HG03135 (cell line): ENCODE results near the gene PTPN11.
A peak's percentile ranks its signal among the peaks of the same experiment; 100 is the strongest.
"Not testable (repeated sequence)": the region's sequence is repeated elsewhere in the genome, so short reads cannot be mapped to it uniquely, and the experiment has no call there.

Experiments
- ATAC-seq: cut with Tn5 transposase; IDR thresholded peaks from one replicate; pipeline ENCODE4 v1.9.1; 2021; ENCODE audit warnings: mild to moderate bottlenecking, moderate library complexity; ENCODE audit not compliant: unreplicated experiment

PTPN11 gene

DNA sequence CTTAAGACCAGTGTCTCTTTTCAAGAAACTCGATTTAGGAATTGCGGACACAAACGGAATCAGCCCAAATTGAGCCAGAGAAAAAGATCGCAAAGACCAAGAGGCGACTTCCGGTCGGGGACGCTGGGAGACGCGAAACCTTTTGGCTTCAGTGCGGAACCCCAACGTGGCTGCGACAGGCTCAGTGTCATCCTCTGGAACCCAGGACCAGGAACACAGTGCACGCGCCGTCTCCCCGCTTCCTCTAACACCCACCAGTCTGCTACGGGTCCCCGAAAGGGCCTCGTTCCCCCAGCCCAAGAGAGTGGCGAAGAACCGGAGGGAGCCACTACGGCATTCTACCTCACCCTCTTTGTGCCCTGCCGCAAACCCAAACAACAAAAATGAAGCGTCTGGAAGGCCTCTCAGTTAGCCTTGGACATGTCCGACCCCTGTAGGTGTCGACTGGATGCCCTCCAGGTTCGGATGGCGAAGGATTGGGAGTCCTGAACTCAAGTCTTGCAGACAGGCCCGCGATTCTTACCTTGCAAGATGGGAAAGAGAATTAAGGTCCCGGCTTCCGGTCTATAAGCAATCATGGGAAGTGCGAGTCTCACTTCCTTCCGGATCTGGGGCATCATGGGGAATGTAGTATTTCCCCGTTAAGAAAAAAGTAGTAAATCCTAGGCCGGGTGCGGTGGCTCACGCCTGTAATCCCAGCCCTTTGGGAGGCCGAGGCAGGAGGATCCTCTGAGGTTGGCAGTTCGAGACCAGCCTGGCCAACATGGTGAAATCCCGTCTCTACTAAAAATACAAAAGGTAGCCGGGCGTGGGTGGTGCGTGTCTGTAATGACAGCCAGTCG, 9.5 kb upstream of the PTPN11 start, which contains the start of gene RPL6:
RPL6 (minus strand) TSS at position 542 of the 842 bp plus-strand sequence. CDS start 949 bp downstream, outside the sequence.
- ATAC-seq, result peak; percentile 83

DNA sequence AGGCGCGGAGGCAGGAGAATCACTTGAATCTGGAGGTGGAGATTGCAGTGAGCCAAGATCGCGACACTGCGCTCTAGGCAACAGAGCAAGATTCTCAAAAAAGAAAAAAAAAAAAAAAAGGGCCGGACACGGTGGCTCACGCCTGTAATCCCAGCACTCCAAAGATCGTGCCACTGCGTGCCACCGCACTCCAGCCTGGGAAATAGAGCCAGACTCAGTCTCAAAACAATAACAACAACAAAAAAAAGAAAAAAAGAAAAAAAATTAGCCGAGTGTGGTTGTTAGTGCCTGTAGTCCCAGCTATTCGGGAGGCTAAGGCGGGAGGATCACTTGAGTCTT, 8.9 kb upstream of the PTPN11 start:
- no peak for ATAC-seq

DNA sequence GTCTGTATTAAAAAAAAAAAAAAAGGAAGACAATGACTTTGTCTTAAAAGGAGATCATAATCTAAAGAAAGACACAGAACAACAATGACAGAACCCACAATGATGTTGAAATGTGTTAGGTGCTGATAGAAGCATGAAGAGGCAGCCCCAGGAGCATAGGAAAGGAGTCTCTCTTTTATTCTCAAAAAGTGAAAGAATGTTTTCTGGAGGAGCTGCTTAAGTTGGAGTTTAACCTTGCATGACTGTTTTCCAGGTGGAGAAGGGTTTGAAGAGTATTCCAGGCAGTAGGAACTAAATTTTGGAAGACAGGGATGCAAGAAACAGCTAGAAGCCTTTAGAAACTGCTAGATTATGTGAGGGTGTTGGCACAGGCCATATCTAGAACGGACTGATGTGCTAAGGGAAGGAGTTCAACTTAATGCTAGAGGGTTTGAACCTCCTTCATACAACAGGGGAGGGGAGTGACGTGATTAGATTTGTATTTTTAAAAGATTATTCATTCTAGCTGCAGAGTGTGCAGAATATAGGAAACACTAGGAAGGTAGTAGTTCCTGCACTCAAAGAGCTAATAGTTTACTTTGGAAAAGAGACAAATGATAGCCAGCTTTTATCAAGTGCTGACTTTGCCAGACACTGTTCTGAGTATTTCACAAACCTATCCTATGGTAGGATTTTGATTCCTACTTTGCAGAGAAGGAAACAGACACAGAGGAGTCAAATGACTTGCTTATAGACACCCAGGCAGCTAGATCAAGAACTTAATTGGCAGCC, 4.7 kb upstream of the PTPN11 start:
- no peak for ATAC-seq

DNA sequence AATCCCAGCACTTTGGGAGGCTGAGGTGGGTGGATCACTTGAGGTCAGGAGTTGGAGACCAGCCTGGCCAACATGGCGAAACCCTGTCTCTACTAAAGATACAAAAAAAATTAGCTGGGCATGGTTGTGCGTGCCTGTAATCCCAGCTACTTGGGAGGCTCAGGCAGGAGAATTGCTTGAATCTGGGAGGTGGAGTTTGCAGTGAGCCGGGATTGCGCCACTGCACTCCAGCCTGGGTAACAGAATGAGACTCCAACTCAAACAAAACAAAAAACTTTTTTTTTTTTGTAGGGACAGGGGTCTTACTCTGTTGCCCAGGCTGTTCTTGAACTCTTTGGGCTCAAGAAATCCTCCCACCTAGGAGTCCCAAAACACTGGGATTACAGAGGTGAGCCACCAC, 3.3 kb upstream of the PTPN11 start:
- ATAC-seq, result not testable (repeated sequence)

DNA sequence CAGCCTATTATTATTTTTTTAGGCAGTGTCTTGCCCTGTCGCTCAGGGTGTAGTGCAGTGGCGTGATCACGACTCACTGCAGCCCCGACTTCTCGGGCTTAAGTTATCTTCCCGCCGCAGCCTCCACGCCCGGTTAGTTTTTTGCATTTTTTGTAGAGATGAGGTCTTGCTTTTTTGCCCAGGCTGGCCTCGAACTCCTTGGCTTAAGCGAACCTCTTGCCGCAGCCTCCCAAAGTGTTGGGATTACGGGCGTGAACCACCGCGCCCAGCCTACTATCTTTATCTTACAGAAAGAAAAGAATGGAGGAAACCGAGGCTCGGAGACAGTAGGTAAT, 507 bp upstream of the PTPN11 start:
- peak; percentile 1 for ATAC-seq

DNA sequence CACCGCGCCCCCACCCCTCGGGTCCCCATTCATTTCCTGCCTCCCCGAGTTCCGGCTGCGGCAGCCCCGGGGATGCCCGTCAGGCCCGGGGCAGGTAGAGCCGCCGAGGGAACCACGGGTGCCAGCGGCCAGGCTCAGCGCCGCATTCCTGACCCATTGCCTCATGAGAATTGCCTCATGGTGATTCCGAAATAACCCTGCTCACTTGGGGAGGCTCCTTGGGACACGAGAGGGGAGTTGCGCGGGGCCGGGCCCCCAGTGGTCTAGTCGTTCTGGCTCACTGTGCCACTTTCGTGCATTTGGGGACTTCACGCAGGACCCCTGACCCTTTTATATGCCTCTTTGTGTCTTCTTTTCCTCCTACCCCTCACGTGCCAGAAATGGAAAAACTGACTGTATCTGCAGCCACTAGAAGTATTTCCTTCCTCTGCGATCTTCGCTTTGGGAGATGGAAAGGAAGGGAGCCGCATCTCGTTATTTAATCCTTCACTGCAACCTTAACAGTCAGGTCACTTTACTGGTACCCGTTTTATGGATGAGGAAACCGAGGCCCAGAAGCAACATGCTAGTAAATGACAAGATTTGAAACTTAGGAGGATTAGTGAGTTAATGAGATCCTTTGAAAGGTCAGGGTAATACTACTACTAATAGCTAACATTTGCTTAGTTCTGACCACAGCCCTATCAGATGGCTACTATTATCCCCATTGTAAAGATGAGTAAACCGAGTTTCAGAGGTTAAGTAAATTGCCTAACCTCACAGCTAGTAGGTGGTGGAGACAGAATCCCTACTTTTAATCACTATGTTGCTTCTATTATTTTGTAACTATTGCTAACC, 768 bp downstream of the PTPN11 start:
- ATAC-seq, result no peak

DNA sequence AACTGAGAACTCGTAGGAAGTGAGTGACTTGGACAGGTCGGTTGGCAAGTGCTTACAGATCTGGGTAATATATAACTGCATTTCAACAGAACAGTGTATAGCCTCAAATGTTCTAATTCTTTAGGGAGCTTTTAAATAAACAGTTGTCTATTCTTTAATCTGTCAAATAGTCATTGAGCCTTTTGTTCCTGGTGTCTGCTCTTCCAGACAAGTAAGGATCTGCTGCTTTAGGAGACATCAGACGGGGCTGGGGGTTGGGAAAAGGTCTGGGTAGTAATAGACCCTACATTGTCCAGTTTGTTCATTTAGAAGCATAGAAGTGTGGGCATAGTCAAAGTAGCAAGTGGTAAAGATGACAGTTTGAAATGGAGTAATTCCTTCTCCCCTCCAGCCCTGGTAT, 2.0 kb downstream of the PTPN11 start:
- ATAC-seq, result no peak

DNA sequence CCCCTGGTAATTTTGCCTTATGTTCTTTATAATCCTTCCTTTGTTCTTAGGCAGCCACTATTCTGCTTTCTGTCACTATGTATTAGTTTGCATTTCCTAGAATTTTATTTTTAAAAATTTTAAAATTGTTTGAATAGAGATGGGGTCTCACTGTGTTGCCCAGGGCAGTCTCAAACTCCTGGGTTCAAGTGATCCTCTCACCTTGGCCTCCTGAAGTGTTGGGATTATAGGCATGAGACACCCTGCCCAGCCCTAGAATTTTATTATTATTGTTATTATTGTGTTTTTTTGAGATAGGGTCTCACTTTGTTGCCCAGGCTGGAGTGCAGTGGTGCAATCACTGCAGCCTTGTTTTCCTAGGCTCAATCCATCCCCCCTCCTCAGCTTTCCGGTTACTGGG, 2.6 kb downstream of the PTPN11 start:
- ATAC-seq, result no peak

DNA sequence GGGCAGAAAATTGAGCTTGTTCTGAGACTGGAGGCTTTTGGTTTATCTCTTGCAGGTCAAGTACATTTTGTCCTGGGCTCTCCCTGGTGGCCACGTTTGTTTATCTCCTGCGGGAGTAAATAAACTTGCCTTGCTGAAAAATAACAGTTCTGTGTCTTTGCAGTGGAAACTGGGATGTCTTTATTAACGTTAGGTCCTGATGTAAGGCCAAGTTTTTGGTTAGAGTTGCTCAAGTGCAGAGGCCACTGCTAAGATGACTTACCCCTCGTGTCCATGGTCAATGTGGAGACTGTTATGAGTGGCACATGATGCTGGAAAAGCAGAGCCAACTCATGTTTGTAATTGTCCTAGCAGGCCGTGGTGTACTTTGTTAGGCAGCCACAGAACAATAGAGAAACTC, 3.8 kb downstream of the PTPN11 start:
- ATAC-seq, result no peak

DNA sequence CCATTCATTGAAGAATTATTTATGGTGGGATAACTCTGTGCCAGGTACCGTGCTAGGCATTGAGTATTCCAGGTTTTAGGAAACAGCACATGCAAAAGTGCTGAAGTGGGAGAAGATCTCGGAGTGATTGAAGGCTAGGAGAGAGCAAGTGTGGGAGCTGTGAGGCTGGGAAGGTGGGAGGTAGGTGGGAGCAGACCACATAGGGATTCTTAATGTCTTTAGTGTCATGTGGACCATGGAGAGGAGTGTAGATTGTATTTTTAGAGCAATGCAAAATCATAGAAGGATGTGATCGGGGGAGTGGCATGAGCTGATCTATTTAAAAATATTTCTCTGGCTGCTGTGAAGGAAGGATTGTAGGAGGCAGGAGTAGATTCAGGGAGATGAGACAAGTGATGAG, 5.4 kb downstream of the PTPN11 start:
- ATAC-seq, result no peak

DNA sequence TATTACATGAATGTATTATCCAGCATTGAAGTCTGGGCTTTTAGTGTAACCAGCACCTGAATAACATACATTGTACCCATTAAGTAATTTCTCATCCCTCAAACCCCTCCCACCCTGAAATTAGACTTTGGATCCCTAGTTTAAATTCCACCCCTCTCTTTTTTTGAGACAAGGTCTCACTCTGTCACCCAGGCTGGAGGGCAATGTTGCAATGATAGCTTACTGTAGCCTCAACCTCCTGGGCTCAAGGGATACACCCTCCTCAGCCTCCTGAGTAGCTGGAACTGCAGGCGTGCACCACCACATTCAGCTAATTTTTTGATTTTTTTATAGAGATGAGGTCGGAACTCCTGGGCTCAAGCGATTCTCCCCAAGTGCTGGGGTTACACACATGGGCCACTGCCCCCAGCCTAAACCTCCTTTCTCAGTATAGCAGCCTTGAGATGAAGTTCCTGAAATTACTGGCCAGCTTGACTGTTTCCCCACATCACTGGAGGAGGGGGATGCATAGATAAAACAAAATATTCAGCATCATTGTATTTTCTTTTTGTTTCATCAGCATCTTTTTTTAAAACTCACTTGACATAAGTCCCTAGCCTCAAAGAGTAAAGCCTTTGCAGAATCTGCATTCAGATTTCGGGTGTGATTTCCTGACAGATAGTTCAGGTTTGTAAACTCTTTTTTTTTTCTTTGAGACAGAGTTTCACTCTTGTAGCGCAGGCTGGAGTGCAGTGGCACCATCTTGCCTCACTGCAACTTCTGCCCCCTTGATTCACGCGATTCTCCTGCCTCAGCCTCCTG, 7.0 kb downstream of the PTPN11 start:
- no peak for ATAC-seq

DNA sequence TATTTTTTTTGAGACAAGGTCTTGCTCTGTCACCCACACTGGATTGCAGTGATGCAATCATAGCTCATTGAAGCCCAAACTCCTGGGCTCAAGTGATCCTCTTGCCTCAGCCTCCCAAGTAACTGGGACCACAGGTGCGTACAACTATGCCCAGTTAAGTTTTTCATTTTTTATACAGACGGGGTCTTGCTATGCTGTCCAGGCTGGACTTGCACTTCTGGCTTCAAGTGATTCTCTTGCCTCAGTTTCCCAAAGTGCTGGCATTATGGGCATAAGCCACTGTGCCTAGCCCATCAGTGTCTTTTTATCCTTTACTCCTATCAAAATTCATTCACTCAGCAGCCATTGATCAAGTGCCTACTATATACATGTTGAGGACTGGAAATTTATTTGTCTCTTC, 9.0 kb downstream of the PTPN11 start:
- ATAC-seq, result no peak

DNA sequence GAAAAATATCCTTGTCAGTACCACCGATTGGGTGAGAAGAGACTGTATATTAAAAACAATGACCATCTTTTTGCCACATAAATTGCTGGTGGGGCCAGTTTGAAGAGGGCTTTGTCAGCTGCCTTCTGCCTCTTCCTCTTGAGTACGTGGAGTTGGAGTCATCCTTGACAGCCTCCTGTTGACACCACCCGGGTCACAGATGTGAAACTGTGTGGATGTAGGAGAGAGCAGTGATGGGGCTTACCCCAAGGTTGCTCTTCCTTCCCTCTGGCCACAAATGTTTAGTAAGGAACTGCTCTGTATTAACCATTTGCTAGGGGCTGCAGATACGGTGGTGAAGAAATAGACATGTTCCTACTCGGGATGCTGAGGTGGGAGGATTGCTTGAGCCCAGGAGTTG, 12.2 kb downstream of the PTPN11 start:
- ATAC-seq, result no peak

DNA sequence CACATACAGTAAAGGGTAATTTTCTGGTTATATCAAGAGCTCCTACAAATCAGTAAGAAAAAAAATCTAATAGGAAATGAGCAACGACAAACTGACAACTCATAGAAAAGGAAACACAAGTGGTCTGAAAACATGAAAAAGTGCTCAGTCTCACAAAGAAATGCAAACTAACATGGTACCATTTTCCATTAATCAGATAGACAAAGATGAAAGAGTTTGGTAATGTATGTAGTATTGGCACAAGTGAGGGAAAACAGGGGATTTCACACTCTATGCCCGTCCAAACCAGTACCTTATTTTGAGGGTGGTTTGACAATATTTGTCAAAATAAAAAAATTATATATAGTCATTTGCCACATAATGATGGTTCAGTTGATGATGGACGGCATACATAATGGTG, 13.2 kb downstream of the PTPN11 start:
- no peak for ATAC-seq

DNA sequence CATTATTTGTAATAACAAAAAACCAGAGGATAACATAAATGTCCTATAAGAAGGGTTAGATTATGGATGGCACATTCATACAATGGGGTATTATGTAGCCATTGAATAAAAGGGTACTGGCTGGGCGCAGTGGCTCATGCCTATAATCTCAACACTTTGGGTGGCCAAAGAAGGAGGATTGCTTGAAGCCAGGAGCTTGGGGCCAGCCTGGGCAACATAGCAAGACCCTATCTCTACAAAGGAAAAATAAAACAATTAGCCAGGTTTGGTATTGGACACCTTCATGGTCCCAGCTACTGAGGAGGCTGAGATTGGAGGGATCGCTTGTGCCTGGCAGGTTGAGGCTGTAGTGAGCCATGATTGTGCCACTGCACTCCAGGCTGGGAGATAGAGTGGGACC, 14.8 kb downstream of the PTPN11 start:
- ATAC-seq, result no peak

DNA sequence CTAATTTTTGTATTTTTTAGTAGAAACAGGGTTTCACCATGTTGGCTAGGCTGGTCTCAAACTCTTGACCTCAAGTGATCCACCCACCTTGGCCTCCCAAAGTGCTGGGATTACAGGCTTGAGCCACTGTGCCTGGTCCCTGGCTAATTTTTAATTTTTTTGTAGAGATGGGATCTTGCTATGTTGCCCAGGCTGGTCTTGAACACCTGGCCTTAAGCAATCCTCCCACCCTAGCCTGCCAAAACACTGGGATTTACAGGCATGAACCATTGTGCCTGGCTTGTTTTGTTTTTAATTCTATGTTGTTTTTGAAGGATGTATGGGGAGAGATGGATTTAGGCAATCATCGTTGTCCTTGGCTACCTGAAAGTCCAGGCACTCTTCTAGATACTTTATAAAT, 19.9 kb downstream of the PTPN11 start:
- ATAC-seq, result not testable (repeated sequence)

DNA sequence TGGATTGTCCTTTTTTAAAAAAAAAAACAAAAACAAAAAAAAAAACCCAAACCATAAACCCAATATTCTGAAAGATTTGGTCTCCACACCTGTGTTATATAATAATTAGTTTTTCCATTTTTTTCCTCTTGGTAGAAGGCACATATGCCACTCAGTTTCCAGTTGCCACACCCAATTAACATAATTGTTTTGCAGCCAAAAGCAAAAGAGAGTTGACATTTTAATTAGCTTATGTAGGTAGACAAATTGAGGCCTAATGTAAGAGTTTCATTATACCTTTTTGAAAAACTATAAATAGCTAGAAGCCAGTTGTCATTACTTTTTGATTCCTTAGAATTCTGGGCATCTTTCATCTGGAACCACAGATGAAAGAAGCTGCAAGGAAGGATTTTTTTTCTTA, 21.0 kb downstream of the PTPN11 start:
- no peak for ATAC-seq

DNA sequence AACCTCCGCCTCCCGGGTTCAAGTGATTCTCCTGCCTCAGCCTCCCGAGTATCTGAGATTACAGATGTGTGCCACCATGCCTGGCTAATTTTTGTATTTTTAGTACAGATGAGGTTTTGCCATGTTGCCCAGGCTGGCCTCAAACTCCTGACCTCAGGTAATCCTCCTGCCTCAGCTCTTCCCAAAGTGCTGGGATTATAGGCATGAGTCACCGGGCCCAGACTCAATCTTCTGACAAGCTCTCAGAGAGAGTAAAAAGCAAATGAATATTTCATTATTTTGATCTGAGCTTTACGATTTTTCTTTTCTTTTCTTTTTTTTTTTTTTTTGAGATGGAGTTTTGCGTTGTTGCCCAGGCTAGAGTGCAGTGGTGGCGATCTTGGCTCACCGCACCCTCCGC, 21.9 kb downstream of the PTPN11 start:
- not testable (repeated sequence) for ATAC-seq

DNA sequence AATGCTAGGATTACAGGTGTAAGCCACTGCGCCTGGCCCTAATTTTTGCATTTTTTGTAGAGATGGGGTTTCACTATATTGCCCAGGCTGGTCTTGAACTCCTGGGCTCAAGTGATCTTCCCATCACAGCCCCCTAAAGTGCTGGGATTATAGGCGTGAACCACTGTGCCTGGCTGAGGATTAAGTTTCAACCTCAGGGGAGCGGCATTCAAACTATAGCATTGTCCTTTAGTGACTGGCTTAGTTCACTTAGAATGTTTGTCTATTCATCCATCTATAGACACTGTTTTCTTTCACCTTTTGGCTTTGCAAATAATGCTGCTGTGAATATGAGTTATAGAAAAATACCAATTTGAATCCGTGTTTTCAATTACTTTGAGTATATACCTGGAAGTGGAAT, 25.2 kb downstream of the PTPN11 start:
- no peak for ATAC-seq

DNA sequence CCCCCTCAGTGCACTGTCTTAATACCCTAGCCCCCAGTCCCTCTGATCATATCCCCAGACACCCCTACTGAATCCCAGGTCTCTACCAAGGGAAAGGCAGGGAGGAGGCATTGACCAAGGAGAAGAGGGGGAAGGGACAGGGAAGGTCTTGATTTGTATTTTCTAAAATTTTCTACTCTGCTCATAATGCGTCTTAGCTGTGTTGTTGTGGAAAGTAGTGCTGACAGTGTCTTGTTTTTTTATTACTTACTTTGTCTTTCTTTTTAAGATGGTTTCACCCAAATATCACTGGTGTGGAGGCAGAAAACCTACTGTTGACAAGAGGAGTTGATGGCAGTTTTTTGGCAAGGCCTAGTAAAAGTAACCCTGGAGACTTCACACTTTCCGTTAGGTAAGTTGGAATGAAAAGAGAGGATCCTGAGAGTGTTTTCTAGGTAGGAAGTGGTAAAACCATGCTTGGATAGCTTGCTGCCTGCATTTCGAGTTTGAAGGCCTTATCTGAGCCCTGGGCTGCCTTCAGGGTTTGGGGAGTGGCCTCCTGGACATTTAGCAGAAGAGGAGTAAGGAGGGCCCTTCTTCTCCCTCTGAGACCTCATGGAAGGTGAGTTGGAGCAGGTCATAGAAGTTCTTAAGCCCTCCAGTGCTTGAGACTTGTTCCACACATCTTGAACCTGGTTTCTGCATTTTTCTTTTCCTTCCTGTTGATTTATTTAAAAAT, 27.4 kb downstream of the PTPN11 start:
- no peak for ATAC-seq
